ENCODE measurements around the gene RNASE4.

The RNASE4 gene

DNA sequence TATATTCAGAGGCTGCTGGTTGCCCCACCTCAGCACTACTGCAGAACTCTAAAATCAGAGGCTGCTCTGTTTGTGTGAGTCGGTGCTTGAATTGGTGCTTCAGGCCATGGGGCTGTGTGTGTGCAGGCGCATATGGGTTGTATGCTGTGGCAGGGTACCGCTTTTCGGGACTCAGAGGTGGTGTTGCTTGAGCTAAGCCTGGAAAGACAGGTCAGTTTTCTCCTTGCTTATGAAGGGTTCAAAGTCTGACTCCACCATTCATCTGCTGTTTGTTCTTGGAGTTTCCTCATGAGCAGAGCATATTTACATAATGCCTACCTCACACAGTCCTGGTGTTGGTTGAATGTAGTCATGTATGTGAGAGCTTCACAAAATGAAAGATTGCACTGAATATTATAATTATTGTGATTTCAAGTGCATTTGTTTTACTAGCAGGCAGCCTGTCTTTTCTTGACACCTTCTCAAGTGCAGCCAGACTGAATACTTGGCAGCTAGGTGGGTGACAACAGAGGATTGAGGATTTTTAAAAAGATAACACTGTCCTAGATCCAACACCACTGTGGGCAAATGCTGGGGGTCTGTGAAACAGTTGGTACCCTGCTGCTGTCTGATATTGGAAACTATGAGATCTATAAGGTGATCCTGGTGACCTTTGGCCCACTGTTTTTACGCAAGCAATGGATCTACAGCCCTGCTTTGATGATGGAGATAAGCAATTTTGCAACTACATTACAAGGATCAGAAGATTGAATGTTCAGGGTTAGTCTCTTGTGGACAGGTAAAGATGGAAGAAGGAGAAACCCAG lies 3.2 kb downstream of the RNASE4 start:
- no CpG with 5 or more reads among the region's 5 CpGs for WGBS, 2 donors (ENCODE audit: extremely low coverage in 2 of 2, insufficient read length in 2 of 2, insufficient replicate concordance in 1 of 2)
- no peaks in the 10 kb centered on the region for H3K9me3 ChIP-seq (replicated peaks in 1 of 2; ENCODE audit: control insufficient read depth in 2 of 2, insufficient read depth in 1 of 2, low read depth in 1 of 2, low read length in 2 of 2)
- H3K4me2 ChIP-seq (ENCODE audit: insufficient read depth, low read length, poor library complexity, severe bottlenecking): no peak overlapping the region
- H3K79me1 ChIP-seq (ENCODE audit: low read depth, low read length): no peaks in the 10 kb centered on the region
- no peak overlapping the region for H2BK15ac ChIP-seq (ENCODE audit: low read length)
- H4K8ac ChIP-seq (ENCODE audit: low read depth, low read length): no peak overlapping the region
- no peak overlapping the region for H3K23ac ChIP-seq (ENCODE audit: low read depth, low read length, poor library complexity)
- H2AK5ac ChIP-seq (ENCODE audit: low read depth, low read length): no peak overlapping the region
- H3K4me3 ChIP-seq (ENCODE audit: low read length in 2 of 2): no peak overlapping the region
- no peaks in the 10 kb centered on the region for H3K36me3 ChIP-seq (replicated peaks in 1 of 2; ENCODE audit: control insufficient read depth in 2 of 2, insufficient read depth in 2 of 2, low read length in 2 of 2)
- H2BK120ac ChIP-seq (ENCODE audit: low read depth, low read length): no peak overlapping the region
- no peak overlapping the region for H4K91ac ChIP-seq (ENCODE audit: low read depth, low read length, poor library complexity)
- H3K9ac ChIP-seq (ENCODE audit: low read depth, low read length, poor library complexity): no peak overlapping the region
- H2AFZ ChIP-seq (ENCODE audit: low read length): no peak overlapping the region
- H3K14ac ChIP-seq (ENCODE audit: low read length): no peak overlapping the region
- H3K4ac ChIP-seq (ENCODE audit: low read length): no peak overlapping the region
- peaks cover 0 to 3% (median 0%) of the 10 kb centered on the region in 3 experiments for H3K27me3 ChIP-seq (ENCODE audit: control insufficient read depth in 3 of 3, insufficient read depth in 3 of 3, low read depth in 1 of 3, low read length in 3 of 3)
- H2BK5ac ChIP-seq (ENCODE audit: low read length): no peak overlapping the region
- no peak for DNase-seq (ENCODE audit: low spot score)
- H3K27ac ChIP-seq (replicated peaks; ENCODE audit: low read length): no peak overlapping the region
- H2BK12ac ChIP-seq (ENCODE audit: low read length): no peak overlapping the region
- H3K4me1 ChIP-seq (ENCODE audit: control insufficient read depth in 2 of 2, insufficient read depth in 1 of 2, low read depth in 1 of 2, low read length in 2 of 2): peaks cover 0 to 2% of the 10 kb centered on the region in 2 donors
- H3K18ac ChIP-seq (ENCODE audit: low read length): no peak overlapping the region

- Histone ChIP-seq H3K27ac (replicated peaks; ENCODE audit: low read length) (no peak within 1 kb of the TSS), H3K4me1 (ENCODE audit: control insufficient read depth in 2 of 2, insufficient read depth in 1 of 2, low read depth in 1 of 2, low read length in 2 of 2) (peaks cover 0 to 2% of the 10 kb centered on the region in 2 donors), H3K79me1 (ENCODE audit: low read depth, low read length) (no peaks in the 10 kb centered on the region), H3K36me3 (replicated peaks in 1 of 2; ENCODE audit: control insufficient read depth in 2 of 2, insufficient read depth in 2 of 2, low read length in 2 of 2) (no peaks in the 10 kb centered on the region), H3K9ac (ENCODE audit: low read depth, low read length, poor library complexity) (no peak within 1 kb of the TSS), H3K27me3 (ENCODE audit: control insufficient read depth in 3 of 3, insufficient read depth in 3 of 3, low read depth in 1 of 3, low read length in 3 of 3) (peaks cover 0 to 3% (median 0%) of the 10 kb centered on the region in 3 experiments), H2AK5ac (ENCODE audit: low read depth, low read length) (no peak within 1 kb of the TSS), H3K4me3 (ENCODE audit: low read length in 2 of 2) (no peak within 1 kb of the TSS), H4K91ac (ENCODE audit: low read depth, low read length, poor library complexity) (no peak within 1 kb of the TSS), H2BK15ac (ENCODE audit: low read length) (no peak within 1 kb of the TSS), H3K18ac (ENCODE audit: low read length) (no peak within 1 kb of the TSS), H3K4me2 (ENCODE audit: insufficient read depth, low read length, poor library complexity, severe bottlenecking) (no peak within 1 kb of the TSS), H2BK120ac (ENCODE audit: low read depth, low read length) (no peak within 1 kb of the TSS), H3K4ac (ENCODE audit: low read length) (no peak within 1 kb of the TSS), H2BK12ac (ENCODE audit: low read length) (no peak within 1 kb of the TSS), H3K23ac (ENCODE audit: low read depth, low read length, poor library complexity) (no peak within 1 kb of the TSS), H2BK5ac (ENCODE audit: low read length) (no peak within 1 kb of the TSS), H2AFZ (ENCODE audit: low read length) (no peak within 1 kb of the TSS), H4K8ac (ENCODE audit: low read depth, low read length) (no peak within 1 kb of the TSS), H3K14ac (ENCODE audit: low read length) (no peak within 1 kb of the TSS), H3K9me3 (replicated peaks in 1 of 2; ENCODE audit: control insufficient read depth in 2 of 2, insufficient read depth in 1 of 2, low read depth in 1 of 2, low read length in 2 of 2) (no peaks in the 10 kb centered on the region)
- no CpG with 5 or more reads among the region's 7 CpGs for WGBS, 2 donors (ENCODE audit: extremely low coverage in 2 of 2, insufficient read length in 2 of 2, insufficient replicate concordance in 1 of 2)
- no peak for DNase-seq (ENCODE audit: low spot score)
Measured at GRCh38 chr14:20688167-20688839, 3.9 kb downstream of the RNASE4 start, which contains the start of gene ANG. Gene ANG, plus strand, starts transcription at chr14:20688764. Its CDS starts 4,801 bp downstream, at chr14:20693565.

DNA sequence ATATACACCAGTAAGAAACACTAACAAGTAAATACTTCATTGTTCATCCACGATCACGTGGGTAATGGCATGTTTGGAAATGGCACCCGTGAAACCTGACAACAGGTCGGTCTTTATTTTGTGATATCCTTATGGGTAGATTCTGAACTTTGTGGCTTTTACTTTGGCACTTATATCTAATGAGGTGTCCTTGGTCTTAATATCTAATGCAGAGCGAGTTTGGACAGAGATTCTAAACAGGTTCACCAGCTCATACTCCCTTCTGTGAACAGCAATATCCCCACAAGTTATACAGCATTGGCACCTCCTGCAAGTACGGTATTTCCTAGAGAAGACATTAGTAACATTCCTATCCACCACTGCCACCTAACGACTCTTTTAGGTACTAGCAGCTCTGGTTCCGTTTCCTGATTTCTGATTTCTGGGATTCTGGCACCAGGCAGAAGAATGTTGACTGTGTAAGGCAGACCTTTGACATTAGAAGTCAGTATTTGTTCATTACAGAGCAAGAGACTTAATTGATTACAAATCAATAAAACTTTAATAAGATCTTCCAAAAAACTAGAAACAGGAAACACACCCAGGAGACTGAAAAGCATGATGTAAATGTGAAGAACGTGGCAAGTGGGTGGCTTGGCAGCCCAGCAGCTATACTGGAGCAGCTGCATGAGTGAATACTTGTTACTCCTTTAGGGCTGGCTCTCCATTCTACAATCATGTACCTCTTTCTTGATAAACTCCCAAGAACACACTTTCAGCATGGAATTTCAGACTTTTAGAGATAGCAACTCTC lies 6.7 kb downstream of the RNASE4 start:
- no peak overlapping the region for H3K23ac ChIP-seq (ENCODE audit: low read depth, low read length, poor library complexity)
- DNase-seq (ENCODE audit: low spot score): peak; percentile 57
- H3K79me1 ChIP-seq (ENCODE audit: low read depth, low read length): no peaks in the 10 kb centered on the region
- no peak overlapping the region for H3K4ac ChIP-seq (ENCODE audit: low read length)
- H4K8ac ChIP-seq (ENCODE audit: low read depth, low read length): no peak overlapping the region
- no peak overlapping the region for H4K91ac ChIP-seq (ENCODE audit: low read depth, low read length, poor library complexity)
- no peaks in the 10 kb centered on the region for H3K4me1 ChIP-seq (ENCODE audit: control insufficient read depth in 2 of 2, insufficient read depth in 1 of 2, low read depth in 1 of 2, low read length in 2 of 2)
- H3K36me3 ChIP-seq (replicated peaks in 1 of 2; ENCODE audit: control insufficient read depth in 2 of 2, insufficient read depth in 2 of 2, low read length in 2 of 2): no peaks in the 10 kb centered on the region
- peak overlapping the region; percentile 17 for H2AFZ ChIP-seq (ENCODE audit: low read length)
- no peak overlapping the region for H2BK120ac ChIP-seq (ENCODE audit: low read depth, low read length)
- no peak overlapping the region for H3K4me2 ChIP-seq (ENCODE audit: insufficient read depth, low read length, poor library complexity, severe bottlenecking)
- H2BK5ac ChIP-seq (ENCODE audit: low read length): no peak overlapping the region
- no peaks in the 10 kb centered on the region for H3K27me3 ChIP-seq (ENCODE audit: control insufficient read depth in 3 of 3, insufficient read depth in 3 of 3, low read depth in 1 of 3, low read length in 3 of 3)
- H2BK12ac ChIP-seq (ENCODE audit: low read length): no peak overlapping the region
- no peak overlapping the region for H3K27ac ChIP-seq (replicated peaks; ENCODE audit: low read length)
- no peak overlapping the region for H2BK15ac ChIP-seq (ENCODE audit: low read length)
- WGBS, 2 donors (ENCODE audit: extremely low coverage in 2 of 2, insufficient read length in 2 of 2, insufficient replicate concordance in 1 of 2): no CpG with 5 or more reads among the region's 9 CpGs
- no peak overlapping the region for H3K18ac ChIP-seq (ENCODE audit: low read length)
- H3K9ac ChIP-seq (ENCODE audit: low read depth, low read length, poor library complexity): no peak overlapping the region
- no peak overlapping the region for H2AK5ac ChIP-seq (ENCODE audit: low read depth, low read length)
- H3K4me3 ChIP-seq (ENCODE audit: low read length in 2 of 2): no peak overlapping the region
- H3K9me3 ChIP-seq (replicated peaks in 1 of 2; ENCODE audit: control insufficient read depth in 2 of 2, insufficient read depth in 1 of 2, low read depth in 1 of 2, low read length in 2 of 2): no peaks in the 10 kb centered on the region
- no peak overlapping the region for H3K14ac ChIP-seq (ENCODE audit: low read length)
